LHCN-M2 (cell line): ENCODE results near the gene APBA2. TPM values are rescaled to one million over a fixed set of nuclear protein-coding genes. Genes with fewer than 3 reads are reported as not detected.
"Not testable (repeated sequence)": the region's sequence is repeated elsewhere in the genome, so short reads cannot be mapped to it uniquely, and the experiment has no call there.

Experiments
- DNase-seq: peaks from one replicate; pipeline ENCODE4 v3.0.0-alpha.2; 2012; ENCODE audit warnings: low read depth
- total RNA-seq: library from RNA; depleted of rRNA; stranded (reverse); fragments of >200 nt; gene quantifications from 2 replicates; pipeline ENCODE4 v1.2.3, GENCODE V29; 2014; rRNA removed

The APBA2 gene
- total RNA-seq, 1 experiment from 2014 or later, result not detected

DNA sequence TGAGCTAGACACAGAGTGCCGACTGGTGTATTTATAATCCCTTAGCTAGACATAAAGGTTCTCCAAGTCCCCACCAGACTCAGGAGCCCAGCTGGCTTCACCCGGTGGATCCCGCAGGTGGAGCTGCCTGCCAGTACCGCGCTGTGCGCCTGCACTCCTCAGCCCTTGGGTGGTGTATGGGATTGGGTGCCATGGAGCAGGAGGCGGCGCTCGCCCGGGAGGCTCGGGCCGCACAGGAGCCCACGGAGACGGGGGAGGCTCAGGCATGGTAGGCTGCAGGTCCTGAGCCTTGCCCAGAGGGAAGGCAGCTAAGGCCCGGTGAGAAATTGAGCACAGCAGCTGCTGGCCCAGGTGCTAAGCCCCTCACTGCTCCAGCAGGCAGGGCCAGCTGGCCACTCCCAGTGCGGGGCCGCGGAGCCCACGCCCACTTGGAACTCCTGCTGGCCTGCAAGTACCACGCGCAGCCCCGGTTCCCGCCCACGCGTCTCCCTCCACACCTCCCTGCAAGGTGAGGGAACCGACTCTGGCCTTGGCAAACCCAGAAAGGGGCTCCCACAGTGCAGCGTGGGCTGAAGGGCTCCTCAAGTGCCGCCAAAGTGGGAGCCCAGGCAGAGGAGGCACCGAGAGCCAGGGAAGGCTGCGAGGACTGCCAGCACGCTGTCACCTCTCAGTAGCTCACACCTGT lies 274.1 kb downstream of the APBA2 start:
- DNase-seq, result no peak

DNA sequence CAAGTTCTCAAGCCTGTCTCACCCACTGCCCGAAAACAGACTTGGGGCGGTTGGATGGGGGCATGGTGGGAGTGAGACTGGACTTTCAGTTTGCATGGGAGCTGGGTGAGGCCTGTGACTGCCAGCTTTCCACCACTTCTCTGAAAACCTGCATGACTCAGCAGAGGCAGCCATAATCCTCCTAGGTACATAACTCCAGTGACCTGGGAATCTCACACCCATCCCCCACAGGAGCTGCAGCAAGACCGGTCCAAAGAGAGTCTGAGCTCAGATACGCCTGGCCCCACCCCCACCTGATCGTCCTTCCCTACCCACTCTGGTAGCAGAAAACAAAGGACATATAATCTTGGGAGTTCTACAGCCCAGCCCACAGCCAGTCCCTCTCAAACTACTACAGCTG lies 276.6 kb downstream of the APBA2 start:
- no peak for DNase-seq

DNA sequence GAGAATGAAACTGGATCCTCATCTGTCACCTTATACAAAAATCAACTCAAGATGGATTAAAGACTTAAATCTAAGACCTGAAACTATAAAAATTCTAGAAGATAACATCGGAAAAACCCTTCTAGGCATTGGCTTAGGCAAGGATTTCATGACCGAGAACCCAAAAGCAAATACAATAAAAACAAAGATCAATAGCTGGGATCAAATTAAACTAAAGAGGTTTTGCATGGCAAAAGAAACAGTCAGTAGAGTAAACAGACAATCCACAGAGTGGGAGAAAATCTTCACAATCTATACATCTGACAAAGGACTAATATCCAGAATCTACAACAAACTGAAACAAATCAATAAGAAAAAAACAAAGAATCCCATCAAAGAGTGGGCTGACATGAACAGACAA lies 281.3 kb downstream of the APBA2 start:
- DNase-seq, result not testable (repeated sequence)

Other genes starting within 250 kb of the APBA2 start
- gene GOLGA8M, start 173.6 kb upstream of the APBA2 start, total RNA-seq, result 0.29 TPM in 1 of 2 replicates, not detected in the other
- gene GOLGA6L7, start 37.3 kb upstream of the APBA2 start, total RNA-seq, result not detected in 2 replicates